Measurements from ENCODE around the gene FN3K. TPM values are rescaled to one million over a fixed set of nuclear protein-coding genes. Genes with fewer than 3 reads are reported as not detected.

FN3K gene
- total and polyA plus RNA-seq, 2 donors (not counting 3 experiments of a cell fraction or from before 2014, with no cell fraction given) = 2.0 to 12.0 TPM

GRCh38 chr17:82748756-82749155 lies 13.3 kb downstream of the FN3K start:
- H3K79me2 ChIP-seq (ENCODE audit: control insufficient read depth, insufficient read depth, low read length) = peaks cover 11% of the 10 kb centered on the region
- intact Hi-C loops (cut with micrococcal nuclease) = no loop called here
- no peak overlapping the region for H2AFZ ChIP-seq (ENCODE audit: low read depth, low read length)
- H3K27me3 ChIP-seq (ENCODE audit: control insufficient read depth in 2 of 2, insufficient read depth in 2 of 2, low read length in 2 of 2) = no peaks in the 10 kb centered on the region
- BruUV-seq (replicated peaks) = no TSS peak
- POLR2A ChIA-PET = no interaction called here
- no peak for DNase-seq (ENCODE audit: low read depth, low spot score)
- no peak overlapping the region for H3K27ac ChIP-seq (ENCODE audit: insufficient read depth, low read depth, low read length)
- H3K9me3 ChIP-seq (replicated peaks; ENCODE audit: control insufficient read depth, insufficient read depth, low read length) = no peaks in the 10 kb centered on the region
- no peak overlapping the region for H3K4me3 ChIP-seq (replicated peaks in 1 of 3; ENCODE audit: insufficient read depth in 1 of 3, low read depth in 1 of 3, low read length in 3 of 3)
- no peak overlapping the region for H3K9ac ChIP-seq (replicated peaks; ENCODE audit: extremely low read depth, insufficient read depth, low read length)
- H3K4me2 ChIP-seq (ENCODE audit: insufficient read depth, low read length) = no peak overlapping the region
- dilution Hi-C loops (cut with MboI; ENCODE audit: extremely low pct_ligation_motif_present, low sequenced_read_pairs) = no loop called here
- no peaks in the 10 kb centered on the region for H4K20me1 ChIP-seq (replicated peaks; ENCODE audit: control insufficient read depth, extremely low read depth, insufficient read depth, low read length)
- FAIRE-seq = no peak
- H3K4me1 ChIP-seq (ENCODE audit: control insufficient read depth, extremely low read depth, insufficient read depth, low read length) = peaks cover 5% of the 10 kb centered on the region
- CTCF ChIA-PET = no interaction called here
- TF ChIP-seq FOS (IDR thresholded peaks at IDR 0.05; ENCODE audit: borderline replicate concordance, insufficient read depth, low read length) (no peak), GATA2 (IDR thresholded peaks at IDR 0.05; ENCODE audit: insufficient read depth, insufficient read length, low read depth, low read length) (no peak), MYC (IDR thresholded peaks at IDR 0.05; ENCODE audit: low read depth, low read length) (no peak), EZH2 (IDR thresholded peaks at IDR 0.05; ENCODE audit: borderline replicate concordance, low read depth, low read length, severe bottlenecking) (no peak), POLR2A (IDR thresholded peaks at IDR 0.05; ENCODE audit: low read depth, low read length) (no peak), POLR2AphosphoS5 (IDR thresholded peaks at IDR 0.05; ENCODE audit: insufficient read depth, low read depth, low read length) (no peak), JUN (IDR thresholded peaks at IDR 0.05; ENCODE audit: borderline replicate concordance, insufficient read depth, insufficient read length, low read depth) (no peak)
- TF ChIP-seq, protein P1, sequence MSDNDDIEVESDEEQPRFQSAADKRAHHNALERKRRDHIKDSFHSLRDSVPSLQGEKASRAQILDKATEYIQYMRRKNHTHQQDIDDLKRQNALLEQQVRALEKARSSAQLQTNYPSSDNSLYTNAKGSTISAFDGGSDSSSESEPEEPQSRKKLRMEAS (IDR thresholded peaks at IDR 0.05; ENCODE audit: insufficient read depth, insufficient read length) = no peak
- H3K9me1 ChIP-seq (replicated peaks; ENCODE audit: control insufficient read depth, extremely low read depth, insufficient read depth, low read length) = no peaks in the 10 kb centered on the region
- no peaks in the 10 kb centered on the region for H3K36me3 ChIP-seq (ENCODE audit: control insufficient read depth in 2 of 2, extremely low read depth in 1 of 2, insufficient read depth in 2 of 2, low read length in 2 of 2)

DNA sequence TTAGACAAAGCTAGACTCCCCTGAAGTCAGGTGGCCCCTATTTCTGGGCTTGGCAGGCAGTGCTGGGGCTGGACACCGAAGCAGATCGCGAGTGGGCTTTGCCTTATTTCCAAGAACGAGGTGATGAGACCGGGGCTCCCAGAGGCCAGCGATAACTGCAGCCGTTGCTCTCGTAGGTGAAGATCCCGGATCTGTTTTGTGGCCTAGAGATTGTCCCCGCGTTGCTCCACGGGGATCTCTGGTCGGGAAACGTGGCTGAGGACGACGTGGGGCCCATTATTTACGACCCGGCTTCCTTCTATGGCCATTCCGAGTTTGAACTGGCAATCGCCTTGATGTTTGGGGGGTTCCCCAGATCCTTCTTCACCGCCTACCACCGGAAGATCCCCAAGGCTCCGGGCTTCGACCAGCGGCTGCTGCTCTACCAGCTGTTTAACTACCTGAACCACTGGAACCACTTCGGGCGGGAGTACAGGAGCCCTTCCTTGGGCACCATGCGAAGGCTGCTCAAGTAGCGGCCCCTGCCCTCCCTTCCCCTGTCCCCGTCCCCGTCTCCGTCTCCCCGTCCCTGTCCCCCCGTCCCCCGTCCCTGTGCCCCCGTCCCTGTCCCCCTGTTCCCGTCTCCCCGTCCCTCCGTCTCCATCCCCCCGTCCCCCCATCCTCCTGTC lies 15.0 kb downstream of the FN3K start:
- intact Hi-C loops (cut with micrococcal nuclease) (no loop called here), dilution Hi-C loops (cut with MboI; ENCODE audit: extremely low pct_ligation_motif_present, low sequenced_read_pairs) (no loop called here)
- H3K27me3 ChIP-seq (ENCODE audit: control insufficient read depth in 2 of 2, insufficient read depth in 2 of 2, low read length in 2 of 2) = no peaks in the 10 kb centered on the region
- no peak overlapping the region for H3K4me2 ChIP-seq (ENCODE audit: insufficient read depth, low read length)
- peaks cover 5% of the 10 kb centered on the region for H3K4me1 ChIP-seq (ENCODE audit: control insufficient read depth, extremely low read depth, insufficient read depth, low read length)
- H3K9me1 ChIP-seq (replicated peaks; ENCODE audit: control insufficient read depth, extremely low read depth, insufficient read depth, low read length) = no peaks in the 10 kb centered on the region
- H4K20me1 ChIP-seq (replicated peaks; ENCODE audit: control insufficient read depth, extremely low read depth, insufficient read depth, low read length) = no peaks in the 10 kb centered on the region
- H3K79me2 ChIP-seq (ENCODE audit: control insufficient read depth, insufficient read depth, low read length) = peaks cover 26% of the 10 kb centered on the region
- no peak overlapping the region for H3K9ac ChIP-seq (replicated peaks; ENCODE audit: extremely low read depth, insufficient read depth, low read length)
- BruUV-seq (replicated peaks) = no TSS peak
- TF ChIP-seq EZH2 (IDR thresholded peaks at IDR 0.05; ENCODE audit: borderline replicate concordance, low read depth, low read length, severe bottlenecking) (no peak), POLR2A (IDR thresholded peaks at IDR 0.05; ENCODE audit: low read depth, low read length) (no peak), MYC (IDR thresholded peaks at IDR 0.05; ENCODE audit: low read depth, low read length) (no peak), POLR2AphosphoS5 (IDR thresholded peaks at IDR 0.05; ENCODE audit: insufficient read depth, low read depth, low read length) (no peak), JUN (IDR thresholded peaks at IDR 0.05; ENCODE audit: borderline replicate concordance, insufficient read depth, insufficient read length, low read depth) (no peak), FOS (IDR thresholded peaks at IDR 0.05; ENCODE audit: borderline replicate concordance, insufficient read depth, low read length) (no peak), GATA2 (IDR thresholded peaks at IDR 0.05; ENCODE audit: insufficient read depth, insufficient read length, low read depth, low read length) (no peak)
- TF ChIP-seq, protein P1 (IDR thresholded peaks at IDR 0.05; ENCODE audit: insufficient read depth, insufficient read length) = no peak
- TF ChIP-seq, protein P2, sequence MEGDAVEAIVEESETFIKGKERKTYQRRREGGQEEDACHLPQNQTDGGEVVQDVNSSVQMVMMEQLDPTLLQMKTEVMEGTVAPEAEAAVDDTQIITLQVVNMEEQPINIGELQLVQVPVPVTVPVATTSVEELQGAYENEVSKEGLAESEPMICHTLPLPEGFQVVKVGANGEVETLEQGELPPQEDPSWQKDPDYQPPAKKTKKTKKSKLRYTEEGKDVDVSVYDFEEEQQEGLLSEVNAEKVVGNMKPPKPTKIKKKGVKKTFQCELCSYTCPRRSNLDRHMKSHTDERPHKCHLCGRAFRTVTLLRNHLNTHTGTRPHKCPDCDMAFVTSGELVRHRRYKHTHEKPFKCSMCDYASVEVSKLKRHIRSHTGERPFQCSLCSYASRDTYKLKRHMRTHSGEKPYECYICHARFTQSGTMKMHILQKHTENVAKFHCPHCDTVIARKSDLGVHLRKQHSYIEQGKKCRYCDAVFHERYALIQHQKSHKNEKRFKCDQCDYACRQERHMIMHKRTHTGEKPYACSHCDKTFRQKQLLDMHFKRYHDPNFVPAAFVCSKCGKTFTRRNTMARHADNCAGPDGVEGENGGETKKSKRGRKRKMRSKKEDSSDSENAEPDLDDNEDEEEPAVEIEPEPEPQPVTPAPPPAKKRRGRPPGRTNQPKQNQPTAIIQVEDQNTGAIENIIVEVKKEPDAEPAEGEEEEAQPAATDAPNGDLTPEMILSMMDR (IDR thresholded peaks at IDR 0.05; ENCODE audit: extremely low read depth in 1 of 2, insufficient read depth in 1 of 2, low read depth in 1 of 2, low read length in 2 of 2) = no peak
- no peaks in the 10 kb centered on the region for H3K9me3 ChIP-seq (replicated peaks; ENCODE audit: control insufficient read depth, insufficient read depth, low read length)
- ChIA-PET POLR2A (no interaction called here), CTCF (no interaction called here)
- no peak overlapping the region for H3K27ac ChIP-seq (ENCODE audit: insufficient read depth, low read depth, low read length)
- no peak overlapping the region for H3K4me3 ChIP-seq (replicated peaks in 1 of 3; ENCODE audit: insufficient read depth in 1 of 3, low read depth in 1 of 3, low read length in 3 of 3)
- no peaks in the 10 kb centered on the region for H3K36me3 ChIP-seq (ENCODE audit: control insufficient read depth in 2 of 2, extremely low read depth in 1 of 2, insufficient read depth in 2 of 2, low read length in 2 of 2)
- DNase-seq (ENCODE audit: low read depth, low spot score) = no peak
- H2AFZ ChIP-seq (ENCODE audit: low read depth, low read length) = no peak overlapping the region
- no peak for FAIRE-seq
